GM19351 (cell line): ENCODE data around the gene MIEF2.
A peak's percentile ranks its signal among the peaks of the same experiment; 100 is the strongest.

Experiments used
- ATAC-seq: cut with Tn5 transposase; IDR thresholded peaks from one replicate; pipeline ENCODE4 v1.9.1; 2021; ENCODE audit warnings: mild to moderate bottlenecking, moderate library complexity; ENCODE audit not compliant: unreplicated experiment

The MIEF2 gene

GRCh38 chr17:18234853-18235380 lies 25.5 kb upstream of the MIEF2 start:
- ATAC-seq = no peak

- ATAC-seq = no peak
Measured at GRCh38 chr17:18235743-18236256, 24.7 kb upstream of the MIEF2 start.

- ATAC-seq = no peak
Measured at GRCh38 chr17:18236494-18236893, 24.0 kb upstream of the MIEF2 start.

- ATAC-seq = no peak
Measured at GRCh38 chr17:18237461-18237860, 23.0 kb upstream of the MIEF2 start.

GRCh38 chr17:18238299-18238698 lies 22.2 kb upstream of the MIEF2 start:
- ATAC-seq = no peak

- no peak for ATAC-seq
Measured at GRCh38 chr17:18240449-18240848, 20.0 kb upstream of the MIEF2 start.

- no peak for ATAC-seq
Measured at GRCh38 chr17:18241229-18241871, 19.1 kb upstream of the MIEF2 start.

GRCh38 chr17:18245038-18245776 lies 15.3 kb upstream of the MIEF2 start:
- no peak for ATAC-seq

GRCh38 chr17:18246109-18246725 lies 14.2 kb upstream of the MIEF2 start:
- ATAC-seq = no peak

GRCh38 chr17:18246880-18247612 lies 13.4 kb upstream of the MIEF2 start:
- ATAC-seq = no peak

- ATAC-seq = no peak
Measured at GRCh38 chr17:18247613-18248001, 12.9 kb upstream of the MIEF2 start.

- ATAC-seq = peak; percentile 51
Measured at GRCh38 chr17:18248300-18248731, 12.1 kb upstream of the MIEF2 start.

GRCh38 chr17:18248811-18249210 lies 11.7 kb upstream of the MIEF2 start:
- no peak for ATAC-seq

GRCh38 chr17:18250259-18250658 lies 10.2 kb upstream of the MIEF2 start:
- no peak for ATAC-seq

GRCh38 chr17:18250708-18251107 lies 9.8 kb upstream of the MIEF2 start:
- ATAC-seq = no peak

GRCh38 chr17:18251204-18251603 lies 9.3 kb upstream of the MIEF2 start:
- no peak for ATAC-seq

GRCh38 chr17:18252160-18252559 lies 8.3 kb upstream of the MIEF2 start:
- no peak for ATAC-seq

GRCh38 chr17:18253187-18253884 lies 7.1 kb upstream of the MIEF2 start:
- ATAC-seq = no peak

- ATAC-seq = no peak
Measured at GRCh38 chr17:18253947-18254821, 6.3 kb upstream of the MIEF2 start.
